ENCODE results near the gene B3GAT1. TPM values are rescaled to one million over a fixed set of nuclear protein-coding genes. Genes with fewer than 3 reads are reported as not detected.

Gene B3GAT1
- total RNA-seq, 1 donor from 2014 or later: 0.52 TPM

DNA sequence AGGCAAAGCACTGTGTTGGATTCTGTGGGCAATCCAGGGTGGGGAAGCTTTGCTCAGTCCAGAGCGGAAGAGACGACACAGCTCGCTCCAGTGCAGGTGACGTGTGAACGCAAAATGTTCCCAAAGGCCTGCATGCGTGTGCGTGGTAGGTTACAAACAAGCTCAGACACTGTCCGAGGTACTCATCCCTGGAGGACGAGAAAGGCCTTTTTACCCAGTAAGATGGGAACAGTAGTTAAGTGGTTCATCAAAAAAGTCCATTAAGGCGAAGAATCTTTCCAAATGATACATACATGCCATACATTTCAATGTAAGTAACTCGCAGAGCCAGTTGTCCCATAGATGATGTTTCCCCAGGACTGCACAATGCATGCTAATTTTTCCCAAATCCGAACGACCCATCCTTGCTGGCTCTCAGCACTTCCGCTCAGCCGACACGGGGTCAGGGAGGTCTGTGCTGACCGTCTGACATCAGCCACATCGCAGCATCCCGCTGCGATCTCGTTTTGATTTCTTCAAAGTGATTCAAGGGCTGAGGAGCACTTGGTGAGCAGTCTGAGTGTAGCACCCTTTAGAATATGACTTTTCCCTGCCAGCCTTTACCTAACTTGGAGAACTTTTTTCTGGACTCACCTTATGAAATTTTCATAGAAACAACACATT, 19.0 kb downstream of the B3GAT1 start:
- intact Hi-C loops (cut with micrococcal nuclease): no loop called here

- intact Hi-C loops (cut with micrococcal nuclease): no loop called here
Measured at GRCh38 chr11:134391656-134392055, 20.4 kb downstream of the B3GAT1 start.

DNA sequence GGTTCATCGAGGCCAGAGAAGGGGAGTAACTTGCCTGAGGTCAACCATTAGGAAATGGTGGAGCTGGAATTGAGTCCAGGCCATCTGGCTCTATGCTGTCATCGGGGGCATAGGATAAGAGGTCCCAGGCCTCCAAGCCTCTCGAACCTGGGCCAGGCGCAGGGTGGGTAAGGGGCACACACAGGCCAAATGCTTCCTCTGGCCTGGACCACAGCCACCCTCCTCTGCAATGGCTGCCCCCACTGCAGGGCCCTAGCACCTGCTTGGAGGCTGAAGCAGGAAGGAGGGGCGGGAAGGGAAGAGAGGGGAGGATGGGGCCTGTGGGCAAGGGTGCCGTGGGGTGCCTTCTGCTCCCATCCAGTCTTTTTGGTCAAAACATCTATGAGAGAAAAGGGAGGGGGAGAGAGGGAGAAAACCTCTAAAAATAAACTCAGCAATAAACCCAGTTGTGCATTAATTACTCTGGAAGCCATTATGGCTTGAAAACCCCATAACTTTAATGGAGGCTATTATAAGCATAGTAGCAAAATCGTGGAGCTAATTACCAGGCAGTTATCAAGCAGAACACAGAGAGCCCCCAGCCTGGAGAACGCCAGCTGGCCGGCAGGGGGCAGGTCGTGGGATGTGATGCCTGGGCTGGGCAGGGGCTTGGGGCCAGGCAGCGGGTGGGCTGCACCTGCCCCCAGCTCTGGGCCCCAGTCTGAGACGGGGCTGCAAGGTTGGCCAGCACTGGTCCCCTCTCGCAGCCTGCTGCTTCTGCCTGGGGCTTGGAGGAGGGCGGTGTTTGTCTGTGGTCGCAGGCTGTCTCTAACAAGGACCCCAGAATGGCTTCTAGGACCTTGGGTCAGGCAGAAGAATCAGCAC, 21.1 kb downstream of the B3GAT1 start:
- intact Hi-C loops (cut with micrococcal nuclease): no loop called here

DNA sequence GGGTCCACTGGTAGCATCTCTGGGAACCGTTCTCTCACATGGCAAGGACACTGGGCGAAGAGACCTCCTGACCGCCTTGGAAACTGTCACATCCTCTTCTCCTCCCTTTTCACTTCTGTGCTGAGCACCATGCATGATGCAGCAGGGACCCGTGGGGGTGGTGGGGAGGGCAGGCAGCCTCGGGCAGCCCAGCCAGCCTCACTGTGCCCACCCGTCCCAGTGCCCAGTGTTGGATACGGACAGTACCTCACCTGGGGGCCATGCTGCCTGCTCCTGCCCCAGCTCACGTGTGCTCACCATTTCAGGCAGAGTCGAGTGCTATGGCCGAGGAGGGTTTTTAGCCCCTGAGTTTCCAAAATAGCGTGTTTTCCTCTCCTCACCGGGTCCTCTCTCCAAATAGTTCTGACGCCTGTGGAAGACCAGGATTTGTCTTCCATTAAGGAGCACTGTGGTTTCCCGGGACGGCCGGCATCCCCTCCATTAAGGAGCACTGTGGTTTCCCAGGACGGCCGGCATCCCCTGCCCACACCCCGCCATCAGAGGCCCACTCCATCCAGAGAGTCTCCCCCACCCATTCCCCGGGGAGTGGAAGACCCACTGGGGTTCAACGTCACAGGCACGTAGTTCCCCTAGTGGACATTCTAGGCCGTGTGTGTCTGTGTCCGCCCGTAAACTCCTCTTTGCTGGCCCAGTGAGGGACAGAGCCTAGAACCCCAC, 22.4 kb downstream of the B3GAT1 start:
- intact Hi-C loops (cut with micrococcal nuclease): no loop called here

GRCh38 chr11:134388590-134388989, 23.5 kb downstream of the B3GAT1 start:
- intact Hi-C loops (cut with micrococcal nuclease): no loop called here

DNA sequence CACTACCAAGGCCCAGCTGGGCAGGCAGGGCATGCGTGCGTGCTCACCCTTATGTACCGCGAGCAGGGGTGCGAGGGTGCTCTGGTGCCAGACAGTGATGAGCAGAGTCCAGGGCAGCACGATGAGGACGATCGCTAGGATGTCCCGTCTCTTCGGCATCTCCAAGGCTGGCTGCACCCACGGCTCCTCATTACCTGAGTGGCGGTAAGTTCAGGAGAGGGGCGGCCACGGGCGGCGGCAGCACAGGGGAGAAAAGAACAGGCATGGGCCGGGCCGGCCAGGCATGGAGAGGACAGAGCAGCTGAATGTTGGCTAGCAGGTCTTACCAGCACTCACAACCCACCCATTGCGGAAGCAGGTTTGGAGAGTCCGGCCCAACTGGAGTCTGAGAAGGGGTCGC, 24.5 kb downstream of the B3GAT1 start:
- intact Hi-C loops (cut with micrococcal nuclease): no loop called here

GRCh38 chr11:134386945-134387344, 25.1 kb downstream of the B3GAT1 start:
- intact Hi-C loops (cut with micrococcal nuclease): no loop called here

GRCh38 chr11:134385774-134386565, 26.1 kb downstream of the B3GAT1 start:
- intact Hi-C loops (cut with micrococcal nuclease): no loop called here

DNA sequence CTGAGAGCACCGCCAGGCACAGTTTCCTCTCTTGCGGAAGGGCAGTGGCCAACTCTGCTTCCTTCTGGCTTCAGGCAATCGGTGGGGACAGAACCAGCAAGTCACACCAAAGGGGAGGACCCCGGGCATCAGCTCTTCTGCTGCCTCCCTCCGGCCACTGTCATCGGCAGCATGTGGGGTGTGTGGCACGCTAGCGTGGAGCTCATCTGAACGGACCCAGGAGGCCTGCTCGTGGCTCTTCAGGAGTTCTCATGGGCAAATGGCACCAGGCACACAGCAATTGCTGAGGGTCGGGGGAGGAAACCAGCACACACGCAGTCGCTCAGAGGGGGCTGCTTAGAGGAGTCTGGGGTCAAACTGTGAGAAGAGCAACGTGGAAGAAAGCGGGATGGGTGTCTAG, 26.9 kb downstream of the B3GAT1 start:
- intact Hi-C loops (cut with micrococcal nuclease): no loop called here

DNA sequence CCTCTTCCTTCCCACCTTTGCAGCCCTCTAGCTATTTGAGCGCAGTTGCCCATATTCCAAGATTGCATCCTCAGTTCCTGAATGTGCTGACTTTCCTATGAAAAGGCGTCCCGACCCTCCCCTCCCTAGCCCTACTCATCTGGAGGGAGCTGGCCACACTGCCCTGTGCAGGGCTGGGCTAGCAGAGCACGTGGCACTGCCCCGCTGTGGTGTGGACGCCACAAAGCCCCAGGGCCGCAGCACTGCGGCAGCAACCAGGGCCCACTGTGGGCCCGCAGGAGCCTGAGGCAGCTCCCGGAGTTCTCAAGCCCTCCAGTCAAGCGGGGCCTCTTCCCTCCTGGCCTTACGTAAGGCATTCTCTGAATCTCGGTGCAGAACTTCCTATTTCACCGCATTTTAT, 27.6 kb downstream of the B3GAT1 start:
- intact Hi-C loops (cut with micrococcal nuclease): no loop called here

DNA sequence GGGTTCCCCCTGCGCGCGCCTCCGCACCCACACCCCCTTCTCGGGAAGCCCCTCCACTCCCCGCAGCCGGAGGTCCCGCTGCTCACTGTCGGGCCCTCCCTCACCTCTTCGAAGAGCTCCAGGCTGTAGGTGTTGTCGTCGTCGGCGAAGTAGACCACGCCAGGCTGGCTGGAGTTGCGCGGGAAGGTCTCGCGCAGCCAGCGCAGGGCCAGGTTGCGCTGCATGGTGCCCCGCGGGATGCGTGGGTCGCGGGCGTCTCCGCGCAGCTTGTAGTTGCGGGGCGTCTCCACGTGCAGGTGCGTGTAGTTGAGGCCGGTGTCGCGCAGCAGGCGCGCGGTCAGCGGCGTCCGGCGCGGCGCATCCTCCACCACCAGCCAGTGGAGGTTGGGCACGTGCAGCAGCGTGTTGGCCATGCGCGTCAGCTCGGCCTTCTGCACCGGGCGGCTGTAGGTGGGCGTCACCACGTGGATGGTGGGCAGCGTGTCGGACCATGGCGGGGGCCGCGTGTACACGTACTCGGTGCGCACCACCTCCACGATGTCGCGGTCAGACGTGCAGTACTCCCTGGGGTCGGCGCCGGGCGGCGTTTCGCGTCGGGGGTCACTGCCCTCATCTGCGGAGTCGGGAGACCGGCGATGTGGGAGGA, 28.3 kb downstream of the B3GAT1 start:
- intact Hi-C loops (cut with micrococcal nuclease): no loop called here

DNA sequence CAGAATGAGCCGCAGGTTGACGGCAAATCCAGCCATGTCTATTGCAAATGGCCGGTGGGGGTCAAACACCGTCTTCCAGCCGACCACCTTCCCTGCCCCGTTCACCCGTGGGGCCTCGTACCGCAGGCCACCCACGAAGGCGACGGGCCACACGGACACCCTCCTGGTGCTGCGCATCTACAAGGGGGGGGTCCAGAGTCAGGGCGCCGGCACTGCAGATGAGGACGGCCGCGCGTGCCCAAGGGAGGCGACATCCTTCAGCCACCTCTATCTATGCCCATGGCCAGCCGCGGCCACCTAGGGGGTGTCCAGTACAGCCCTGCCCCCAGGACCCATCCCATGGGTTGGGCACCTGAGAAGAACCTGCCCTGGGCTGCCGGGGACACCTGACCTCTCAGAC, 29.2 kb downstream of the B3GAT1 start:
- intact Hi-C loops (cut with micrococcal nuclease): no loop called here

DNA sequence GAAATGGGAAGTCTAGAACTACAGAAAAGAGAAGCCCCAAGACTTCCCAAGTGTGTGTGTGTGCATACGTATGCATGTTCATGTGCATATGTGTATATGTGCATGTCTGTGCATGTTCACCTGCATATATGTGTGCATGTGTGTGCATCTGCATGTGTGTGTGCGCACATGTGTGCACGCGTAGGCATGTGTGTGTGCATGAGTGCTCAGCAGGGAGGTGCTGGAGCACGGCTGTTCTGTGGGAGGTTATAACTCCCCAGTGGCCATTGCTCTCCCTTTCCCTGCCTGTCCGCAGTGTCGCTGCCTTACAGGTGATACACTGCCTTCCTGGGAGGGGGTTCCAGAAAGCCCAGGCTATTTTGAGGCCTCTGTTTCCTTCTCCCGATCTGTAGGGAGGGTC, 29.8 kb downstream of the B3GAT1 start:
- intact Hi-C loops (cut with micrococcal nuclease): no loop called here

DNA sequence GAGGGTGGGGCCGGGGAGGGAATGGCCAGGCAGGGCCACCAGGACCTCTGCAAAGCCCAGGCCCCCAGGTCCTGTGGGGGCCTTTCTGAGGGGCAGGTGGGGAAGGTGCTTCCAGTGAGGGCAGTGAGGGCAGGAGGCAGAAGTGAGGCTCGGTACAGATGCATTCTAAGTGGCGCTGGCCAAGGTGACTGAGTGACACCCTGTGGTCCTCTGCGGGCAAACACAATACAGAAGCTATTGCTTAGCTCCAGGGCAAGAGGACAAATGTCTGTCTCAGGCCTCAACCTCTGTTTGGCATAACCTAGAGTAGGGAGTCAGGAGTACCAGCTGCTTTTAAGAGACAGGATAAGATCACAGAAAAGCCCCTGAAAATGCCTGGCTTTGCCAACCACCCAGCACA, 31.3 kb downstream of the B3GAT1 start:
- intact Hi-C loops (cut with micrococcal nuclease): no loop called here

DNA sequence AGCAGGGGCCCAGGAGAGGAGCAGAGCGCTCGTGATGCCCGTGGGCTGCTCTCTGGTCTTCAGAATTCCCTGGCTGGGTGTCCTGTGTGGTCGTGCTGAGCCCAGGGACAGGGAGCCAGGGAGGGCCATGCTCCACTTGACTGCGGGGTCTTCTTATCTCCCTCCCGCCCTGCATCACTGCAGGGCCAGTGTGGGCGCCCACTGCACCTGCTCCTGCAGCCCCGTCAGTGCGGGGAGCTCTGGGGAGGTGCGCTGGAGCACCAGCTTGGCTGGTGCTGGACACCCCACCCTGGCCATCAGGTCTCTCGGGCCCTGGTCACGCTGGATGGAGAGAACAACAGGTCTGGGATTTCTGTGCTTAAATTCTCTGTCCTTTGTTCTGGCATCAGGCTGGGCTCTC, 31.8 kb downstream of the B3GAT1 start:
- intact Hi-C loops (cut with micrococcal nuclease): no loop called here

DNA sequence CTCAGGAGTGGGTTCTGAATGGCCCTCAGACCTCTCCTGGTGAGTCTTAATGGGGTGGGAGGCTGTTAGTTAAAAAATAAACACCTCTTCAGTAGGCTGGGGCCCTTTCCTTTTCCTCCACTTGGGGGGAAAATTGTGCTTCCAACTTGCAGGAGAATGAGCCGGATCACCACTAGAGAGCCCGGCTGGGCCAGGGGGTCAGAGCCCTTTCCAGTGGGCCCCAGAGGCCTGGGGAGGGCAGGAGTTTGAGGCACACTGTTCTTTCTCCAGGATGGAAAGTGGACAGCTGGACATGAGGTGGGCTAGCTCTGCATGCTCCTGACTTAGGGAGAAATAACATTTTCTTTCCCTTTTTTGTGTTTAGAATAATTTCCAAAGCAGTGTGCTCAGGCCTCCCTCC, 32.8 kb downstream of the B3GAT1 start:
- intact Hi-C loops (cut with micrococcal nuclease): no loop called here

GRCh38 chr11:134377876-134378275, 34.2 kb downstream of the B3GAT1 start:
- intact Hi-C loops (cut with micrococcal nuclease): no loop called here

DNA sequence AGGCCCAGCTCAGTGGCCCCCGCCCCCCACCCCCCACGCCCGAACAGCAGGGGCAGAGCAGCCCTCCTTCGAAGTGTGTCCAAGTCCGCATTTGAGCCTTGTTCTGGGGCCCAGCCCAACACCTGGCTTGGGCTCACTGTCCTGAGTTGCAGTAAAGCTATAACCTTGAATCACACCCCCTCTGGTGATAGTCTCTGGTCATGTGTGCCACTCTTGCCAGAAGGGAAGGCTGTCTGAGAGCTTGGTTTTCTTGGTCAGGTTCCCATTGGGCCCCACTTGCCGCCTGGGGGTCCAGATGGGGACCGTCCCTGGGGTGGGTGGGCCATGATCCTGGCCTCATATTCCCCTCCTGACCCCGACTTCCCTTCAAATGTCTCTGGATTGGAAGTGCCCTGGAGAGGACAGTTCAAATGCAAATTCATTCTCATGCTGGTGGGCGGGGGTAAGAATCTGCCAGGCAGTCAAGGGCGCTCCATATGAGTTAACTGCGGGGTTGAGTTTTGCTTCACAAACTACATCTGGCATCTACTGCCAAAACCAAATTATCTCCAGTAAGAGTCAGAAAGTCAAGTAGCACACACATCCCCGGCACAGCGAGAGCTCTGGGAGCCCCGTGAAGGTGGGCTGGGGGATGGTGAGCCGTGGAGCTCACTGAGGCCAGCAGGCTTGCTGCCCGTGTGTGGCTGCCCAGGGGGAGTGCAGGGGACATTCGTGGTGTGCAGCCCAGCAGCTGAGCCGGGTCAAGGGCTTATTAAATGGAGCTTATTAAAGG, 35.7 kb downstream of the B3GAT1 start:
- intact Hi-C loops (cut with micrococcal nuclease): no loop called here

DNA sequence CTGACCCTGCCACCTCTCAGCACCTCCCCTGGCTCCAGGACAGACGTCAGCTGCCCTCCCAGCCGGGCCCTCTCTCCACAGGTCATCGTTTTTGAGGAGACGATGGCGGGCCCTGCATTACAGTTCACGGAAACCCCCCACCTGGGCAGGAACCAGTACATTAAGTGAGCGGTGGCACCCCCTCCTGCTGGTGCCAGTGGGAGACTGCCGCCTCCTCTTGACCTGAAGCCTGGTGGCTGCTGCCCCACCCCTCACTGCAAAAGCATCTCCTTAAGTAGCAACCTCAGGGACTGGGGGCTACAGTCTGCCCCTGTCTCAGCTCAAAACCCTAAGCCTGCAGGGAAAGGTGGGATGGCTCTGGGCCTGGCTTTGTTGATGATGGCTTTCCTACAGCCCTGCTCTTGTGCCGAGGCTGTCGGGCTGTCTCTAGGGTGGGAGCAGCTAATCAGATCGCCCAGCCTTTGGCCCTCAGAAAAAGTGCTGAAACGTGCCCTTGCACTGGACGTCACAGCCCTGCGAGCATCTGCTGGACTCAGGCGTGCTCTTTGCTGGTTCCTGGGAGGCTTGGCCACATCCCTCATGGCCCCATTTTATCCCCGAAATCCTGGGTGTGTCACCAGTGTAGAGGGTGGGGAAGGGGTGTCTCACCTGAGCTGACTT, 37.0 kb downstream of the B3GAT1 start:
- intact Hi-C loops (cut with micrococcal nuclease): no loop called here

DNA sequence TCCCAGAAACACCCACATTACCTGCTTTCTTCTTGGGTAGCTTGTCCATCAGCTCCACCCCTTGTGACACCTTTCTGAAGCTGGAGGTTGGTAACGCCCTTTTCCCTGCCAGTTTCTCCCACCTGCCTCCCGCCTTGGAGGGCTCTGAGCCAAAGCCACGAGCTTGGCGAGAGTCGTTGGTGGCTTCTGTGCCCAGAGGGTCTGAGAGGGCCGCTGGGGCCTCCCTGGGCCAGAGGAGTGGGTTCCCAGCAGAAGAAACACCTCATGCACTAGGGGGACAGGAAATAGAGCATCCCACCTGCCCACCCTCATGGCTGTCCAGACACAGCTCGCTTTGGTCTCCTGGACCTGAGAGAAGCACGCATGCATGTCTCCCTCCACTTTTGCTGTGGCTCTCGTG, 37.9 kb downstream of the B3GAT1 start:
- intact Hi-C loops (cut with micrococcal nuclease): no loop called here
